Suprapubic skin (tissue), 4 donors: ENCODE measurements around the gene C19orf12.

Experiments
- CTCF ChIP-seq, 2 donors: fragments of 200-600 bp in 1 of 2; fragments of 450-650 bp in 1 of 2; sonication (generic) in 1 of 2; IDR thresholded peaks; one replicate each; pipeline ENCODE4 v1.5.1; 2016 to 2019; ENCODE audit warnings: antibody characterized with exemption in 2 of 2, mild to moderate bottlenecking in 1 of 2, moderate library complexity in 1 of 2
- POLR2A ChIP-seq, 2 donors: fragments of 450-650 bp; IDR thresholded peaks; one replicate each; pipeline ENCODE4 v1.6.1; 2017; ENCODE audit warnings: antibody characterized with exemption in 2 of 2, mild to moderate bottlenecking in 2 of 2, moderate library complexity in 2 of 2
- POLR2AphosphoS5 ChIP-seq, 3 donors: sonication (generic); formaldehyde crosslinking; IDR thresholded peaks; one replicate each; pipeline ENCODE4 v1.6.1; 2017; ENCODE audit warnings: antibody characterized with exemption in 3 of 3

GRCh38 chr19:29741776-29742175 lies 26.7 kb upstream of the C19orf12 start:
- no peak for TF ChIP-seq CTCF (IDR thresholded peaks at IDR 0.05)
- TF ChIP-seq POLR2A (IDR thresholded peaks at IDR 0.05), result no peak
- TF ChIP-seq POLR2AphosphoS5 (IDR thresholded peaks at IDR 0.05), result no peak
